Mammary epithelial cell (primary cell): ENCODE data around the gene PRRC2B.
A peak's percentile ranks its signal among the peaks of the same experiment; 100 is the strongest.

Experiments used
- EZH2 ChIP-seq: IDR thresholded peaks from 2 replicates; pipeline ENCODE4 v1.6.1; 2012; ENCODE audit warnings: low read length, inconsistent platforms, borderline replicate concordance
- TF ChIP-seq, protein P1 (sequence below), 2 donors: IDR thresholded peaks in 1 of 2; conservative IDR thresholded peaks in 1 of 2; 2 replicates each; pipeline ENCODE4 v1.5.1; 2011 to 2012; ENCODE audit warnings: inconsistent platforms in 2 of 2, low read length in 2 of 2, mild to moderate bottlenecking in 2 of 2, control low read depth in 1 of 2, low read depth in 1 of 2; ENCODE audit not compliant: insufficient read depth in 1 of 2; ENCODE audit errors: extremely low read depth in 1 of 2

DNA sequence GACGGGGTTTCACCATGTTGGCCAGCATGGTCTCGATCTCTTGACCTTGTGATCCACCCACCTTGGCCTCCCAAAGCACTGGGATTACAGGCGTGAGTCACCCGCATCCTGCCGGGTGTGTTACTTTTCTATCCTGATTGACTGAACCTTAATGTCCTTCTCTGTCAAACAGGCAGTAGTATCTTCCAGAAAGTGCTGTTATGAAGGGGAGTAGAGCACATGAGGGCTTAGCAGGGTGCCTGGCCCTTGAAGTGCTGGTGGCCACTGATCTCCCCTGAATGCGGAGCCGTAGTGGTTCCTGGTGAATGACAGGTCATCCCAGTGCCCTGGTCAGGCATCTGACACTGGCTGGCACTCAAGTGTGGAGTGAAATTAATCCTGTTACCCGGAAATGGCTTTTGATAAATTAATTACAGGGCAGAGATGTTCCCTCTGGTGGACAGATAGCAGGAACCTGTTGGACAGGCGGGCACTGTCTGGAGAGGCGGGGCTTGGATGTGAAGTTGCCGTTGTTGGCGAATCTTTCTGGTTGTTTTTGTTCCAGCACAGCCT, 28.4 kb downstream of the PRRC2B start:
- TF ChIP-seq, protein P1, sequence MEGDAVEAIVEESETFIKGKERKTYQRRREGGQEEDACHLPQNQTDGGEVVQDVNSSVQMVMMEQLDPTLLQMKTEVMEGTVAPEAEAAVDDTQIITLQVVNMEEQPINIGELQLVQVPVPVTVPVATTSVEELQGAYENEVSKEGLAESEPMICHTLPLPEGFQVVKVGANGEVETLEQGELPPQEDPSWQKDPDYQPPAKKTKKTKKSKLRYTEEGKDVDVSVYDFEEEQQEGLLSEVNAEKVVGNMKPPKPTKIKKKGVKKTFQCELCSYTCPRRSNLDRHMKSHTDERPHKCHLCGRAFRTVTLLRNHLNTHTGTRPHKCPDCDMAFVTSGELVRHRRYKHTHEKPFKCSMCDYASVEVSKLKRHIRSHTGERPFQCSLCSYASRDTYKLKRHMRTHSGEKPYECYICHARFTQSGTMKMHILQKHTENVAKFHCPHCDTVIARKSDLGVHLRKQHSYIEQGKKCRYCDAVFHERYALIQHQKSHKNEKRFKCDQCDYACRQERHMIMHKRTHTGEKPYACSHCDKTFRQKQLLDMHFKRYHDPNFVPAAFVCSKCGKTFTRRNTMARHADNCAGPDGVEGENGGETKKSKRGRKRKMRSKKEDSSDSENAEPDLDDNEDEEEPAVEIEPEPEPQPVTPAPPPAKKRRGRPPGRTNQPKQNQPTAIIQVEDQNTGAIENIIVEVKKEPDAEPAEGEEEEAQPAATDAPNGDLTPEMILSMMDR (conservative IDR thresholded peaks at IDR 0.05 in 1 of 2, IDR thresholded peaks at IDR 0.05 in 1 of 2; ENCODE audit: extremely low read depth in 1 of 2, insufficient read depth in 1 of 2, low read depth in 1 of 2, low read length in 2 of 2) = peak; percentile 23 to 52
- TF ChIP-seq EZH2 = no peak
